Type B pancreatic cell (in vitro differentiated cells): ENCODE data around the gene ERN2. TPM values are rescaled to one million over a fixed set of nuclear protein-coding genes. Genes with fewer than 3 reads are reported as not detected.

Source experiments
- DNase-seq: peaks from one replicate; pipeline ENCODE4 v3.0.0; 2021; ENCODE audit warnings: mixed read lengths; ENCODE audit not compliant: unreplicated experiment; ENCODE audit errors: extremely low spot score
- H3K27ac Mint-ChIP-seq: 2 replicates; pipeline ENCODE4 v1.8.0; 2021; ENCODE audit warnings: mild to moderate bottlenecking, mixed read lengths
- H3K27me3 Mint-ChIP-seq: 2 replicates; pipeline ENCODE4 v1.8.0; 2021; ENCODE audit warnings: mixed read lengths
- H3K36me3 Mint-ChIP-seq: 2 replicates; pipeline ENCODE4 v1.8.0; 2021; ENCODE audit warnings: mixed read lengths
- H3K4me1 Mint-ChIP-seq: one replicate; pipeline ENCODE4 v1.8.0; 2021; ENCODE audit warnings: mixed read lengths; ENCODE audit not compliant: unreplicated experiment
- H3K4me3 Mint-ChIP-seq: 2 replicates; pipeline ENCODE4 v1.8.0; 2021; ENCODE audit warnings: mild to moderate bottlenecking, mixed read lengths
- H3K9me3 Mint-ChIP-seq: 2 replicates; pipeline ENCODE4 v1.8.0; 2021; ENCODE audit warnings: mixed read lengths
- CTCF ChIP-seq: fragments of 200-600 bp; sonication (generic); conservative IDR thresholded peaks from 2 replicates; pipeline ENCODE4 v1.5.0; 2021; ENCODE audit warnings: antibody characterized with exemption, mild to moderate bottlenecking
- total RNA-seq: library from RNA; stranded (reverse); gene quantifications from 2 replicates; pipeline ENCODE4 v1.2.1, GENCODE V29; 2021; ENCODE audit warnings: low replicate concordance

ERN2 gene
- total RNA-seq, 1 donor from 2014 or later, result 3.1 TPM

GRCh38 chr16:23640931-23641765, 71.9 kb downstream of the ERN2 start, which contains the start of the genes DCTN5 and PALB2:
DCTN5 (plus strand) TSS chr16:23641466; CDS start chr16:23641543, 77 bp downstream.
PALB2 (minus strand) TSS chr16:23641310; CDS start chr16:23641157, 153 bp downstream.
- Mint-ChIP-seq H3K27ac (peak within 1 kb of the TSS; percentile 95), H3K4me3 (peak within 1 kb of the TSS; percentile 99), H3K4me1 (peaks cover 10% of the 10 kb centered on the region), H3K36me3 (peaks cover 10% of the 10 kb centered on the region), H3K27me3 (no peaks in the 10 kb centered on the region), H3K9me3 (no peaks in the 10 kb centered on the region)
- peak; percentile 89 for DNase-seq
- TF ChIP-seq CTCF, result no peak

GRCh38 chr16:23640615-23640930, 72.4 kb downstream of the ERN2 start:
- no peak for DNase-seq
- Mint-ChIP-seq H3K4me3 (peak overlapping the region; percentile 99), H3K9me3 (no peaks in the 10 kb centered on the region), H3K36me3 (peaks cover 9% of the 10 kb centered on the region), H3K27me3 (no peaks in the 10 kb centered on the region), H3K27ac (peak overlapping the region; percentile 95), H3K4me1 (peaks cover 10% of the 10 kb centered on the region)
- TF ChIP-seq CTCF, result no peak

Other genes starting within 250 kb of the ERN2 start
- gene GGA2, start 202.7 kb downstream of the ERN2 start, total RNA-seq, result 63.3 and 105 TPM in 2 replicates
- 24.4 and 25.3 TPM in 2 replicates for gene EARS2, start 155.9 kb downstream of the ERN2 start, total RNA-seq
- gene UBFD1, start 155.5 kb downstream of the ERN2 start, total RNA-seq, result 91.9 and 97.6 TPM in 2 replicates
- gene NDUFAB1, start 116.9 kb downstream of the ERN2 start, total RNA-seq, result 86.3 and 103 TPM in 2 replicates
- gene PALB2, start 71.9 kb downstream of the ERN2 start, total RNA-seq, result 14.0 and 19.3 TPM in 2 replicates
- gene DCTN5, start 71.8 kb downstream of the ERN2 start, total RNA-seq, result 77.8 and 78.3 TPM in 2 replicates
- 21.6 and 67.2 TPM in 2 replicates for gene PLK1, start 34.3 kb downstream of the ERN2 start, total RNA-seq
- 0.17 and 1.0 TPM in 2 replicates for gene CHP2, start 41.8 kb upstream of the ERN2 start, total RNA-seq
- gene PRKCB, start 122.8 kb upstream of the ERN2 start, total RNA-seq, result 0.95 and 10.2 TPM in 2 replicates